ENCODE results near the gene TMIGD1.

DNA sequence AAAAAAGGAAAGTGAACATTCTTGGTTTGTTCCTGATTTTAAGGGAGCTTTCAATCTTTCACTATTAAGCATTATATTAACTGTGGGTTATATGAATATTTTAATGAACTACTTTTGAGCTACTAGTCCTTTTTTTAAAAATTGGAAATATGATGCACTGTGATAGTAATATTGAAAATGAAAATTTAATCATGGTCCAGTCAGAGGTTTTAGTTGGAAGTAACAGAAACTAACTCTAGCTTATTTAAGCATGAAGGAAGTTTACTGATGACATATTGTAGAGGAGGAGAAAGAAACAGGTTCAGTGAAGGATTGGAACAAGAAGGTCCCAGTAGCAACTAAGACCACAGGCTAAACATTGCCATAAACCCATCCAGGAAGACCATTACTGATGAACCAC is 20.8 kb upstream of the TMIGD1 start:
- TF ChIP-seq, protein P1, sequence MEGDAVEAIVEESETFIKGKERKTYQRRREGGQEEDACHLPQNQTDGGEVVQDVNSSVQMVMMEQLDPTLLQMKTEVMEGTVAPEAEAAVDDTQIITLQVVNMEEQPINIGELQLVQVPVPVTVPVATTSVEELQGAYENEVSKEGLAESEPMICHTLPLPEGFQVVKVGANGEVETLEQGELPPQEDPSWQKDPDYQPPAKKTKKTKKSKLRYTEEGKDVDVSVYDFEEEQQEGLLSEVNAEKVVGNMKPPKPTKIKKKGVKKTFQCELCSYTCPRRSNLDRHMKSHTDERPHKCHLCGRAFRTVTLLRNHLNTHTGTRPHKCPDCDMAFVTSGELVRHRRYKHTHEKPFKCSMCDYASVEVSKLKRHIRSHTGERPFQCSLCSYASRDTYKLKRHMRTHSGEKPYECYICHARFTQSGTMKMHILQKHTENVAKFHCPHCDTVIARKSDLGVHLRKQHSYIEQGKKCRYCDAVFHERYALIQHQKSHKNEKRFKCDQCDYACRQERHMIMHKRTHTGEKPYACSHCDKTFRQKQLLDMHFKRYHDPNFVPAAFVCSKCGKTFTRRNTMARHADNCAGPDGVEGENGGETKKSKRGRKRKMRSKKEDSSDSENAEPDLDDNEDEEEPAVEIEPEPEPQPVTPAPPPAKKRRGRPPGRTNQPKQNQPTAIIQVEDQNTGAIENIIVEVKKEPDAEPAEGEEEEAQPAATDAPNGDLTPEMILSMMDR (IDR thresholded peaks at IDR 0.05; ENCODE audit: extremely low read depth in 1 of 2, insufficient read depth in 1 of 2, low read depth in 1 of 2, low read length in 2 of 2), result no peak
- TF ChIP-seq POLR2AphosphoS5 (IDR thresholded peaks at IDR 0.05; ENCODE audit: insufficient read depth, low read depth, low read length) (no peak), POLR2A (IDR thresholded peaks at IDR 0.05; ENCODE audit: low read depth, low read length) (no peak), GATA2 (IDR thresholded peaks at IDR 0.05; ENCODE audit: insufficient read depth, insufficient read length, low read depth, low read length) (no peak)
